ENCODE results near the gene NTRK2. TPM values are rescaled to one million over a fixed set of nuclear protein-coding genes. Genes with fewer than 3 reads are reported as not detected.

Gene NTRK2
- total and polyA plus RNA-seq, 10 of the 15 experiments (the other 5 are each of a cell fraction or from before 2014, with no cell fraction given): 0.42 to 4.6 (median 0.65) TPM

GRCh38 chr9:84955971-84956370 is 286.4 kb downstream of the NTRK2 start:
- TF ChIP-seq NBN (IDR thresholded peaks at IDR 0.05) (no peak), SKIL (IDR thresholded peaks at IDR 0.05; ENCODE audit: low read depth, poor library complexity, severe bottlenecking) (no peak), ZBTB33 (IDR thresholded peaks at IDR 0.05) (no peak), SMAD1 (IDR thresholded peaks at IDR 0.05; ENCODE audit: low read depth, partially characterized antibody) (no peak), STAT3 (IDR thresholded peaks at IDR 0.05; ENCODE audit: low read depth, low read length) (no peak)
- Histone ChIP-seq H3K36me3 (ENCODE audit: control insufficient read depth in 2 of 2, insufficient read depth in 2 of 2, low read length in 1 of 2) (no peaks in the 10 kb centered on the region), H3K4me1 (ENCODE audit: control insufficient read depth, insufficient read depth, low read length) (no peaks in the 10 kb centered on the region), H3K4me2 (ENCODE audit: control insufficient read depth, insufficient read depth) (no peak overlapping the region), H3K9ac (ENCODE audit: control insufficient read depth, insufficient read depth, low read length) (no peak overlapping the region), H3K27ac (ENCODE audit: control insufficient read depth, insufficient read depth) (no peak overlapping the region), H2AFZ (ENCODE audit: control insufficient read depth, low read depth, low read length) (no peak overlapping the region), H4K20me1 (ENCODE audit: control insufficient read depth, insufficient read depth) (no peaks in the 10 kb centered on the region), H3K4me3 (no peak overlapping the region), H3K27me3 (replicated peaks in 1 of 2; ENCODE audit: control insufficient read depth in 2 of 2, insufficient read depth in 2 of 2, low read length in 1 of 2) (no peaks in the 10 kb centered on the region), H3K9me3 (replicated peaks; ENCODE audit: control insufficient read depth, insufficient read depth, low read length) (no peaks in the 10 kb centered on the region; the same call in 2 of the 3 replicates), H3K79me2 (ENCODE audit: control insufficient read depth, insufficient read depth, low read length) (no peaks in the 10 kb centered on the region)
- FAIRE-seq (no peak), DNase-seq (ENCODE audit: low read depth, low spot score) (no peak), ATAC-seq (no peak)
- WGBS (ENCODE audit: insufficient coverage, insufficient replicate concordance, low lambda C conversion rate, missing lambda C conversion rate): 61% methylated on average over 4 of the region's 4 CpGs
- in situ Hi-C loops (cut with MboI): no loop called here
- intact Hi-C loops (cut with micrococcal nuclease; ENCODE audit: unreplicated experiment): loop anchor here (2.0 to 10.0 kb wide), 5 partner anchors 189 to 559 kb away; partner anchors contain the start of gene NTRK2
- no TSS peak for BruUV-seq (replicated peaks)
- POLR2A ChIA-PET: no interaction called here
- RAD21 ChIA-PET (ENCODE audit: unreplicated experiment): no interaction called here
- CTCF ChIA-PET: interaction anchor here (0.6 to 1.4 kb wide), 2 partner anchors 16 to 258 kb away, joined by 3 read pairs; no protein-coding TSS in a partner anchor
- SMC1A ChIA-PET (ENCODE audit: uncharacterized antibody, unreplicated experiment): interaction anchor here (0.8 to 2.0 kb wide), 3 partner anchors 17 to 258 kb away, joined by 3 to 7 read pairs (median 3); no protein-coding TSS in a partner anchor
